ENCODE measurements around the gene MRPS26. TPM values are rescaled to one million over a fixed set of nuclear protein-coding genes. Genes with fewer than 3 reads are reported as not detected.
"Not testable (repeated sequence)": the region's sequence is repeated elsewhere in the genome, so short reads cannot be mapped to it uniquely, and the experiment has no call there.

The MRPS26 gene
- total RNA-seq, 1 donor from 2014 or later = 52.3 TPM

DNA sequence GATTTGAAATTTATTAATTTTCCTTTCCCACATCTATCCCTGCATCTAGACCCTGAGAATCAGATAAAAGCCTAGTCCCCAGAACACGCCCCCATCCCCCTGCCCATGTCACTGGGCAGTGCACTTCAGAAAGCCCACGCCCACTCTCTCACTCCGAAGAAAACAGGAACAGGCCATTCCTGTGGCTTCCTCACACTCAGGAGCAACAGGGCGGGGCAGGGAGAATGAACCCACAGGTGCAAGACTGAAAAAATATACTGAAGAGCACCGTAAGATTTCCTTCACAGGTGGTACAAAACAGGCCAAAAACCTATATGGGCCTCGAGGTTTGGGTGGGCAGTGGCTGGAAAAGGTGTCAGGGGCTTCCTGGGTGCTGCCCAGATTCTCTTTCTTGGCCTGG lies 29.0 kb downstream of the MRPS26 start:
- H3K9me3 ChIP-seq = no peaks in the 10 kb centered on the region
- no peak overlapping the region for H3K27ac ChIP-seq
- intact Hi-C loops (cut with DNase I) = no loop called here
- no peaks in the 10 kb centered on the region for H3K27me3 ChIP-seq
- DNase-seq (ENCODE audit: extremely low spot score in 2 of 2) = no peak
- no peaks in the 10 kb centered on the region for H3K36me3 ChIP-seq
- H3K4me1 ChIP-seq = peaks cover 18% of the 10 kb centered on the region
- no peak overlapping the region for H3K4me3 ChIP-seq
- TF ChIP-seq, protein P1, sequence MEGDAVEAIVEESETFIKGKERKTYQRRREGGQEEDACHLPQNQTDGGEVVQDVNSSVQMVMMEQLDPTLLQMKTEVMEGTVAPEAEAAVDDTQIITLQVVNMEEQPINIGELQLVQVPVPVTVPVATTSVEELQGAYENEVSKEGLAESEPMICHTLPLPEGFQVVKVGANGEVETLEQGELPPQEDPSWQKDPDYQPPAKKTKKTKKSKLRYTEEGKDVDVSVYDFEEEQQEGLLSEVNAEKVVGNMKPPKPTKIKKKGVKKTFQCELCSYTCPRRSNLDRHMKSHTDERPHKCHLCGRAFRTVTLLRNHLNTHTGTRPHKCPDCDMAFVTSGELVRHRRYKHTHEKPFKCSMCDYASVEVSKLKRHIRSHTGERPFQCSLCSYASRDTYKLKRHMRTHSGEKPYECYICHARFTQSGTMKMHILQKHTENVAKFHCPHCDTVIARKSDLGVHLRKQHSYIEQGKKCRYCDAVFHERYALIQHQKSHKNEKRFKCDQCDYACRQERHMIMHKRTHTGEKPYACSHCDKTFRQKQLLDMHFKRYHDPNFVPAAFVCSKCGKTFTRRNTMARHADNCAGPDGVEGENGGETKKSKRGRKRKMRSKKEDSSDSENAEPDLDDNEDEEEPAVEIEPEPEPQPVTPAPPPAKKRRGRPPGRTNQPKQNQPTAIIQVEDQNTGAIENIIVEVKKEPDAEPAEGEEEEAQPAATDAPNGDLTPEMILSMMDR (IDR thresholded peaks at IDR 0.05) = no peak
- no peak for TF ChIP-seq POLR2AphosphoS5 (IDR thresholded peaks at IDR 0.05; ENCODE audit: insufficient read depth in 1 of 2, low read depth in 1 of 2)
- TF ChIP-seq POLR2A (IDR thresholded peaks at IDR 0.05) = no peak

DNA sequence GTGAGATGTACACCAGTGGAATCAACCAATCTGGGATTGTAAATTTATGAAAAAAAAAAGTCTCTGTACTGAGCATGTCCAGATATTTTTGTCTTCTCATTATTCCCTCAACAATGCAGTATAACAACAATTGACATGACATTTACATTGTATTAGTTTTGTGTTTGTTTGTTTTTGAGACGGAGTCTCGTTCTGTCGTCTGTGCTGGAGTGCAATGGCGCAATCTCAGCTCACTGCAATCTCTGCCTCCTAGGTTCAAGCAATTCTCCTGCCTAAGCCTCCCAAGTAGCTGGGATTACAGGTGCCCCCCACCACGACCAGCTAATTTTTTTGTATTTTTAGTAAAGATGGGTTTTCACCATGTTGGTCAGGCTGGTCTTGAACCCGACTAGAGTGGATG lies 29.5 kb downstream of the MRPS26 start:
- H3K27me3 ChIP-seq; intact Hi-C loops (cut with DNase I); DNase-seq (ENCODE audit: extremely low spot score in 2 of 2): not testable (repeated sequence)

GRCh38 chr20:3077618-3078134 lies 31.8 kb downstream of the MRPS26 start:
- TF ChIP-seq POLR2AphosphoS5 (IDR thresholded peaks at IDR 0.05; ENCODE audit: insufficient read depth in 1 of 2, low read depth in 1 of 2) = no peak
- TF ChIP-seq, protein P1 (IDR thresholded peaks at IDR 0.05) = no peak
- Histone ChIP-seq H3K9me3 (no peaks in the 10 kb centered on the region), H3K27me3 (no peaks in the 10 kb centered on the region), H3K36me3 (no peaks in the 10 kb centered on the region), H3K27ac (no peak overlapping the region), H3K4me3 (no peak overlapping the region), H3K4me1 (peaks cover 18% of the 10 kb centered on the region)
- intact Hi-C loops (cut with DNase I) = no loop called here
- DNase-seq (ENCODE audit: extremely low spot score in 2 of 2) = no peak

More for the DNA sequence above, 29.5 kb downstream of the MRPS26 start:
- not testable (repeated sequence) for H3K4me3 ChIP-seq, H3K9me3 ChIP-seq, H3K27ac ChIP-seq, H3K36me3 ChIP-seq
- H3K4me1 ChIP-seq = peaks cover 20% of the 10 kb centered on the region

- H3K27ac ChIP-seq = no peak overlapping the region
- H3K4me1 ChIP-seq = peaks cover 25% of the 10 kb centered on the region
- DNase-seq (ENCODE audit: extremely low spot score in 2 of 2) = no peak
- no peaks in the 10 kb centered on the region for H3K9me3 ChIP-seq
- H3K36me3 ChIP-seq = no peaks in the 10 kb centered on the region
- H3K27me3 ChIP-seq = no peaks in the 10 kb centered on the region
- intact Hi-C loops (cut with DNase I) = no loop called here
- H3K4me3 ChIP-seq = no peak overlapping the region
- no peak for TF ChIP-seq POLR2A (IDR thresholded peaks at IDR 0.05)
These were observed 35.1 kb downstream of the MRPS26 start for GRCh38 chr20:3080939-3081388.

GRCh38 chr20:3081641-3082040 lies 35.8 kb downstream of the MRPS26 start:
- Histone ChIP-seq H3K4me3 (no peak overlapping the region), H3K36me3 (no peaks in the 10 kb centered on the region), H3K27me3 (no peaks in the 10 kb centered on the region), H3K4me1 (peaks cover 25% of the 10 kb centered on the region), H3K27ac (no peak overlapping the region), H3K9me3 (no peaks in the 10 kb centered on the region)
- intact Hi-C loops (cut with DNase I) = no loop called here
- TF ChIP-seq POLR2A (IDR thresholded peaks at IDR 0.05) (no peak), POLR2AphosphoS5 (IDR thresholded peaks at IDR 0.05; ENCODE audit: insufficient read depth in 1 of 2, low read depth in 1 of 2) (no peak)
- TF ChIP-seq, protein P1 (IDR thresholded peaks at IDR 0.05) = no peak
- no peak for DNase-seq (ENCODE audit: extremely low spot score in 2 of 2)

- no peaks in the 10 kb centered on the region for H3K27me3 ChIP-seq
- no peak for DNase-seq (ENCODE audit: extremely low spot score in 2 of 2)
- no peak overlapping the region for H3K27ac ChIP-seq
- peak overlapping the region; percentile 31 to 49 for H3K4me3 ChIP-seq
- H3K36me3 ChIP-seq = no peaks in the 10 kb centered on the region
- TF ChIP-seq POLR2AphosphoS5 (IDR thresholded peaks at IDR 0.05; ENCODE audit: insufficient read depth in 1 of 2, low read depth in 1 of 2) = no peak
- no peak for TF ChIP-seq POLR2A (IDR thresholded peaks at IDR 0.05)
- TF ChIP-seq, protein P1 (IDR thresholded peaks at IDR 0.05) = no peak
- intact Hi-C loops (cut with DNase I) = no loop called here
- no peaks in the 10 kb centered on the region for H3K9me3 ChIP-seq
- H3K4me1 ChIP-seq = peaks cover 25% of the 10 kb centered on the region
These were observed 36.6 kb downstream of the MRPS26 start for GRCh38 chr20:3082306-3082951.
